ENCODE results near the gene HAT1.
"Not testable (repeated sequence)": the region's sequence is repeated elsewhere in the genome, so short reads cannot be mapped to it uniquely, and the experiment has no call there.

The HAT1 gene

DNA sequence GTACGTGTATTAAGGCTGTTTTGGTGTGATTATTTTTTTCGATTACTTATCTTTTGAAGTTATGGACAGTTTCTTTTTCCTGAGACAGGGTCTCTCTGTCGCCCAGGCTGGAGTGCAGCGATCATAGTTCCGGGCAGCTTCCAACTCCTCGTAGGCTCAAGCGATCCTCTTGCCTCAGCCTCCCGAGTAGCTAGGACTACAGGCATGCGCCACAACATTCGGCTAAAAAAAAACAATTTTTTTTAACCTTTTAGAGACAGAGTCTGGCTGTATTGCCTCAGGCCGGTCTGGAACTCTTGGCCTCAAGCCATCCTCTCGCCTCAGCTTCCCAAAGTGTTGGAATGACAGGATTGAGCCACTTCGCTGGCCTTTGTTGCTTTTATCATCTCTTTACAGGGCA, 945 bp downstream of the HAT1 start:
- no peak for DNase-seq

DNA sequence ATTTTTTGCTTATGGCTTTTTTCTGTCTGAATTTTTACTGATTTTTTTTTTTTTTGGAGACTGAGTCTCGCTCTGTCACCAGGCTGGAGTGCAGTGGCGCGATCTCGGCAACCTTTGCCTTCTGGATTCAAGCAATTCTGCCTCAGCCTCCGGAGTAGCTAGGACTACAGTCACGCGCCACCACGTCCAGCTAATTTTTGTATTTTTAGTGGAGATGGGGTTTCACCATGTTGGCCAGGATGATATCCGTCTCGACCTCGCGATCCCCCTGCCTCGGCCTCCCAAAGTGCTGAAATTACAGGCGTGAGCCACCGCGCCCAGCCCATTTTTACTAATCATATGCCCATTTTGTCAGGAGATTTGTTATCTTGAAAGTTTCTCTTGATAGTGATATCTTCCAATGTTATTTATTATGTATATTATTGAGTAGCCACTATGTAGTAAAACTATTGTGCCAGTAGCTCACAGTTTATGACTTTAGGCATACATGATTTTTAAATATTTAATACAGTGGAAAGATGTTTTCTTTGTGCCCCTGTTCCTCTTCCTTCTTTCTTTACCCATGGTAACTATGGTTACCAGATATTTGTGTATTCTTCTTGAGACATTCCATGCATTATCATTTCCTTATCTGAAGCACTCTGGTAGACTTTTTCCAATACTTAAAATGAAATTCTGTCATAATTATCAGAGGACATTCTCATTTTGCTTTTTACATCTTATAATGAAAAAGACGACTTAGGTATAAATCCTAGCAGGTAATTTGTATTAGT, 2.1 kb downstream of the HAT1 start:
- no peak for DNase-seq

DNA sequence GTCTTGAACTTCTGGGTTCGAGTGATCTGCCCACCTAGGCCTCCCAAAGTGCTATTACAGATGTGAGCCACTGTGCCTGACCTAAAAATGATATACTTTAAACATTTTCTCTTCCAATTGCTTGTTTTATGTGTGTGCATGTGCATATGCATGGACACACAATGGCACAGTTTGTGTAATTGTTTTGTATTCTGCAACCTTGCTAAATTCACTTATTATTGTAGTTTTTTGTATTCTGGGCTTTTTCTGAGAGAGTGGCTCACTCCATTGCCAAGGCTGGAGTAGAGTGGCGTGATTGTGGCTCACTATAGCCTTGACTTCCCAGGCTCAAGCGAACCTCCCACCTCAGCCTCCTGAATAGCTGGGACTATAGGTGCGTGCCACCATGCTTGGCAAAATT, 8.1 kb downstream of the HAT1 start:
- no peak for DNase-seq

DNA sequence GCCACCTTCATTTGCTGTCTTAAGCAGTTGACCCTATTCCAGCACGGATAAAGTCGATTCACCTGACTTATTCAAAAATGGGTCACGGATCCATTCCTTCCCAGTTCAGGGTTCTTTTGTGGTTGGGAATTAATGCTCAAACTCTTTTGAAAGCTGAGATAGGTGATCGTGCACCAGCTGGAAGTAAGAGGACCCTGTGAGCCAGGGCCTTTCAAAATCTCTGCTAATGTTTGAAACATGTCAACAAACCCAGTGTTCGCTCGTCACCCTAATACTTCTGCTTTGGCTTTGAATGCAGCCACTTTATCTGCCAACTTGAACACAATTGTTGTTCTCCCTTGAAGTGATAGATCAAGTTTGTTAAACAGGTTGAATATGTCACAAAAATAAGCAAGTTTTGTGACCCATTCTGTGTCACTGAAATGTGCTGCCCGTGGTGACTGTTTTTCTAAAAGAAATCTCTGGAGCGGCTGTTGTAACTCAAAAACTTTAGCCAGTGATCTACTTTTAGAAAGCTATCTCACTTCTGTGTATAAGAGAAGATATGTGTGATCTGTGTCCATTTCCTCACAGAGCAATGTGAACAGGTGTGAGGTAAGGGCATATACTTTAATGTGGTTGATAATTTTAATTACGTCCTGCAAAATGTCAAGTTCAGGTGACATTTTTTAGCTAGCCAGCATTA, 16.9 kb downstream of the HAT1 start:
- no peak for DNase-seq

DNA sequence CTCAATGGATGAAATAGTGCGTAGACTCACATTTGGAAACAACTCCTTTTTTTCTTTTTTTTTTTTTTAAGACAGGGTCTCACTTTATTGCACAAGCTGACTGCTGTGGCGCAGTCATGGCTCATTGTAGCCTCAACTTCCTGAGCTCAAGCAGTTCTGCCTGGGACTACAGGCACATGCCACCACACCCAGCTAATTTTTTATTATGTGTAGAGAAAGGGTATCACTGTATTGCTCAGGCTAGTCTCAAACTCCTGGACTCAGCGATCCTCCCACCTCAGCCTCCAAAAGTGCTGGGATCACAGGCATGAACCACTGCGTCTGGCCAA, 17.4 kb downstream of the HAT1 start:
- DNase-seq = no peak

DNA sequence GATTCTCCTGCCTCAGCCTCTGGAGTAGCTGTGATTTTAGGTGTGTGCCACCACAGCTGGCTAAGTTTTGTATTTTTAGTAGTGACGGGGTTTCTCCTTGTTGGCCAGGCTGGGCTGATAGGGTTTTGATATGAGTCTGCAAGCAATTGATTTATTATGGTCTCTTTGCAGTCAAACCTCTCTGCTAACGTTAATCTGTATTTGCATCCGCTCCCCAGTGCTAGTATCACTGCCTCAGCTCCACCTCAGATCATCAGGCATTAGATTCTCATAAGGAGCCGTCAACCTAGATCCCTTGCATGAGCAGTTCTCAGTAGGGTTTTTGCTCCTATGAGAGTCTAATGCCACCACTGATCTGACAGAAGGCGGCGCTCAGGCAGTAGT, 19.0 kb downstream of the HAT1 start:
- no peak for DNase-seq

DNA sequence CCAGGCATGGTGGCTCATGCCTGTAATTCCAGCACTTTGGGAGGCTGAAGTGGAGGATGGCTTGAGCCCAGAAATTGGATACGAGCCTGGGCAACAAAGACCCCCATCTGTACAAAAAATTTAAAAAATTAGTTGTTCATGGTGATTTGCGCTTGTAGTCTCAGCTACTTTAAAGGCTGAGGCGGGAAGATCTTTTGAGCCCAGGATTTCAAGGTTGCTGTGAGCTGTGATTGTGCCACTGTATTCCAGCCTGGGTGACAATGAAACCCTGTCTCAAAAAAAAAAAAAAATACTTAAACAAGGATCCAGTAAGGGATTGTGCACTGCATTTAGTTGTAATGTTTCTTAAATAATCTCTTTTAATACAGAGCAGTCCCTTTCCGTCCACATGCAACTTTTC, 21.6 kb downstream of the HAT1 start:
- no peak for DNase-seq

DNA sequence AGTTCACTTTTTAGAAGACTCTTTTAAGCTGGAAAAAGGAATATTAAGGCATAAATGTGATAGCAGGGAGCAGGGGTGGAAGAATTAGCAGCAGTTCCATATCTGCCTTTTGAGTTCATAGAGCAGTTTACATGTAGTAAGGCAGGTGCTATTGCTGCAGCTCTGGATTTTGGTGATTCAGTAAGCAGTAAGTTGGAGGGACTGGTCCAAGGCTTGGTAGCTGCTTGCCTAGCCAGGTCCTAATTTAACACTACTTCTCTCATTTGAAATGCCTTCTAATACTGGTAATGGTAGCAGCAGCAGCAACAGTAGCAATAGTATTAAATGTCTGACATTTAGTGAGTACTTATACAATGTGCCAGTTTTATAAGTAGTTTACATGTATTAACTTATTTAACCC, 30.0 kb downstream of the HAT1 start:
- DNase-seq = no peak

DNA sequence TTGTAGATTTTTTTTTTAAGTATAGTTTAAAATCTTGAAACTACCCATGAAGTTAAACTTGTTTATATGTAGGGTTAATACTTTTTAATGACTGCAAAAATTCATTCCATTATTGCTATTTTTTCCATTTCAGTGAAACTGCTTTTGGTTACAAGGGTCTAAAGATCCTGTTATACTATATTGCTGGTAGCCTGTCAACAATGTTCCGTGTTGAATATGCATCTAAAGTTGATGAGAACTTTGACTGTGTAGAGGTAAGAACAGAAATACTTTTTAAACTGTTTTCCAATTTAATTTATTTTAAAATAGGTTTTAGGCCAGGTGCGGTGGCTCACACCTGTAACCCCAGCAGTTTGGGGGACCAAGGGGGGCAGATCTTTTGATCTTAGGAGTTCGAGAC, 30.5 kb downstream of the HAT1 start:
- DNase-seq = no peak

DNA sequence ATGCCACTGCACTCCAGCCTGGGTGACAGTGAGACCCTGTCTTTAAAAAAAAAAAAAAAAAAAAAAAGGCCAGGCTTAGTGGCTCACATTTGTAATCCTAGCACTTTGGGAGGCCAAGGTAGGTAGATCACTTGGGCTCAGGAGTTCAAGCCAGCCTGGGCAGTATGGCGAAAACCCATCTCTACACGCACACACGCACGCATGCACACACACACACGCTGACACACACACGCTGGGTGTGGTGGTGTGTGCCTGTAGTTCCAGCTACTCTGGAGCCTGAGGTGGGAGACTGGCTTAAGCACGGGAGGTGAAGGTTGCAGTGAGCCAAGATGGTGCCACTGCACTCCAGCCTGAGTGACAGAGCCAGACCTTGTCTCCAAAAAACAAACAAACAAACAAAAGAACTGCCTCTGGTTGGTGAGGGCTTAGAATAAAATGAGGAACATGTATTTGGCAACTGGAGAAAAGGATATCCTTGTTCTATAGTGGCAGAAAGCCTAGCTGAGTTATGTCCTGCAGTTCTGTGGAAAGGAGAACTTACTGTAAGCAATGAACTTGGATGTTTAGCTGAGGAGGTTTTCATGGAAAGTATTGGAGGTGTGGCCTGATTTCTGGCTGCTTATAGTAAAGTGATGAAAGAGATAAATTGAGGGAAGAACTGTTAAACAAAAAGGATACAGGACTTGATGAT, 34.0 kb downstream of the HAT1 start:
- DNase-seq = no peak

DNA sequence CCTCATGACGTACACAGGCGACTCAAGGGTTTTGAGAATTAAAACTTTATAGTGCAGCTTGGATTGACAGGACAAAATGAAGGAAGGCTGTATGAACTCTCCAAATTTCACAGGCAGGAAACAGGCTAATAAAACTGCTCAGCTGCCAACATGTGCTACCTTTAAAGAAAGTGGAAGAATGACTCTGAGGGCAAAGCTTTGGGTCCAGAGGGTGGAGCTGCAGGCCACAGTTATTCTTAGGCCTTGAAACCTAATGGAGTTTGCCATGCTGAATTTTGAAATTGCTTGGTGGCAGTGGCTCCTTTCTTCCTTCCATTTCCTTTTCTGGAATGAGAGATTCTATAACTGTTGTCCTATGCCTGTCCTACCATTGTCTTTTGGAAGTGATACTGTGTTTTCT, 34.8 kb downstream of the HAT1 start:
- DNase-seq = no peak

DNA sequence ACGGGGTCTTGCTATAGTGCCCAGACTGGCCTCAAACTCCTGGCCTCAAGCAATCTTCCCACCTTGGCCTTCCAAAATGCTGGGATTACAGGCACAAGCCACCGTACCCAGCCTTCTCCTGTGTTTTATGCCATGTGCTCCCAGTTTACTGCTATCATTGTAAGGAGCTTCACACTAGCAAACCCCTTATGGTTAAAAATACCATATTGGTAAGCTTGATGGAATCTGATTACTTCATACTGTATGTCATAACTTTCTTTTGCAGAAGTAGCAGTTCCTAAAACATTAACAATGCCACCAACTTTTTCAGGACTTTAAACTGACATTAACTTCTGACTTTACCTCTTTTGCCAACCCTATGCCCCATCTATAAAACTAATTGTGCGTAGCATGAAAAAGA, 36.2 kb downstream of the HAT1 start:
- no peak for DNase-seq

DNA sequence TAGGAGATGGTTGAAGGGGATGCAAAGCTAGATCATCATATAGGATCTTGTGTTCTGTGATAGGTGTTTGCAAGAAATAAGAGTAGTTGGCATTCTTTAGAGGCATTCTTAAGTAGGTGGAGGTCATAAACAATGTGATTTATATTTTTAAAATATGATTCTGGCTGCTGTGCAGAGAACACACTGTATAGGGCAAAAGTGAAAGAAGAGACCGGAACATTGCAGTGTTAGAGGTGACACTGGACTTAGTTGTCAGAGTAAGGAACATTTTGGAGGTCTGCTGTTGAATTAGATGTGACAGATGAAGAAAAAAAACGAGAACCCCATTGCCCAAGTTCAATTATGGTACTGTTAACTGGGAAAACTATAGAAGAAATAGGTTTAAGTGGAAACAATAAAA, 37.7 kb downstream of the HAT1 start:
- no peak for DNase-seq

DNA sequence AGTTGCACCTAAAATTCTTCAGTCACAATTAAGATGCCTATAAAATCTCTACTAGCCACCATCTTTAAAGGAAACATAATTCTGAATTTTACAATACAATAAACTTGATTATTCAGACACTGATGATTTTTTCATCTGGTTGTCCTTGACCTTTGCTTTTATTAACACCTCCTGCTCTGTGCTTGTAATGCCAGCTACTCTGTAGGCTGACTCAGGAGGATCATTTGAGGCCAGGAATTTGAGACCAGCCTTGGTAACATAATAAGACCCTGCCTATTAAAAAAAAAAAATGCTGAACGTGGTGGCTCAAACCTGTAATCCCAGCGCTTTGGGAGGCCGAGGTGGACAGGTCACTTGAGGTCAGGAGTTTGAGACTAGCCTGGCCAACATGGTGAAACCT, 38.3 kb downstream of the HAT1 start:
- DNase-seq = no peak

DNA sequence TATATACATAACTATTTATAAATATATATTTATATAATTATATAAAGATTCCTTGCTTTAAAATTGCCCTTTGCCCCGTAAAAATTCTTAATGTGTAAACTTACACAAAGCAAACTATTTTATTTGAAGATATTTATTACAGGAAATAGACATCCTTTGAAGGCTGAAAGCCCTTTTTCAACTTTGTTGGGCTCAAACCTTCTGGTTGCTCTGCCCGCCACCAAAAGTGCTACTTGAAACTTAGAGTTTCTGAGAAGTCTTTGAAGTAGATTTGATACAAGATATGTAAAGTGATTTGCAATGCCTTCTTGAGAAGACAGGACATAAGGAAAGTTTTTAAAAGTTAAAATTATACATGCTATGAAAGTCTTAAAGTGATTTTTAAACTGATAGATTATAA, 40.9 kb downstream of the HAT1 start:
- DNase-seq = no peak

DNA sequence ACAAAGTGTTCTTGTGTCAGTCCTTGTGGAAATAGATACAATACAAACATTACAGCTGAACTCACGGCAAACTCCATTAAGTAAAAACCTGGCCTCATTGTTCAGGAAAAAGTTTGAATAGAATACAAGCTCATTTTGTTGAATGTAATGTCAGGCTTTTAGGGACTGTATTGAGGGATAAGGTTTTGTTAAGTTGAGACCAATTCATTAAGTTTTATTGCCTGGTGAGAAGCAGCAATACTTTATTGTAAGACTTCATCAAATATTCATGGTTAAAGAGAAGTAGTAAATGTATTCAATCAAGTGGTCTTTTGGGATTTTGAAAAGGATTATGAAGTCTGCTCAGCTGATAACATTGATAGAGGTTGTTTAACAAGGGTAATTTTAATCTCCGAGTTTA, 42.0 kb downstream of the HAT1 start:
- no peak for DNase-seq

DNA sequence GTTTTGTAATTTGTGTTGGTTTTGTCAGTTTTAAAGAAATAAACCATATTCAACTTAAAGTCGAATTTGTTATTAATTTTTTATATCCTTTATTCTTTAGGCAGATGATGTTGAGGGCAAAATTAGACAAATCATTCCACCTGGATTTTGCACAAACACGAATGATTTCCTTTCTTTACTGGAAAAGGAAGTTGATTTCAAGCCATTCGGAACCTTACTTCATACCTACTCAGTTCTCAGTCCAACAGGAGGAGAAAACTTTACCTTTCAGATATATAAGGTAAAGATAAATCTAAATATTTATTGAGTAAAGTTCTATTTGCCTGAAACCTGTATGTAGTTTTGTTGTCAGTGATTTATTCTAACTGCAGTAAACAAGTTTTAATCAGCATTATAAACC, 43.0 kb downstream of the HAT1 start:
- no peak for DNase-seq

DNA sequence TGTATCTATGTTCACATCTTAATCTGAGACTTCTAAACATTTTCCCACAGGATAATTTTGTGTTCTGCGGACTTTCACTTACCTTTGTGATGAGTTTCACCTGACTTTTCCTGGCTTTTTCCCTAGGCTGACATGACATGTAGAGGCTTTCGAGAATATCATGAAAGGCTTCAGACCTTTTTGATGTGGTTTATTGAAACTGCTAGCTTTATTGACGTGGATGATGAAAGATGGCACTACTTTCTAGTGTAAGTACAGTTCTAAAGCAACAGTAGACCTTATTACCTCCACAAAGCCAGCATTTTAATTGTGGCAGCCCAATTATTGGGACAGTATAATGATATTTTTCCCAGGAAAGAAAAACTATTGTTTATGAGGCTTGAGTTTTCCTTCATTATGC, 43.4 kb downstream of the HAT1 start:
- no peak for DNase-seq

DNA sequence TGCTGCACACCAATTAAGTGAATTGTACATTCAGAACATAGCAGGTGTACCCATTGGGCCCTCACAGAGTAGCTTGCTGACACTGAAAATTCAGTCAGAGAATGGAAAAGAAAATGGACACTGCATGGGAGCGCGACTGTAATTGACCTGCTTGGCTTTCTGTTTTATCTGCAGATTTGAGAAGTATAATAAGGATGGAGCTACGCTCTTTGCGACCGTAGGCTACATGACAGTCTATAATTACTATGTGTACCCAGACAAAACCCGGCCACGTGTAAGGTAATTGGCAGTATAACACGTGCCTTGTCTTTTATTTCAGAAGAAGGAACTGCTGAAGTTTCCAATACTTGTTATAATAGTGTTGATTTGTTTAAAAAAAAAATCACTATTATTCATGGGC, 44.0 kb downstream of the HAT1 start:
- no peak for DNase-seq

DNA sequence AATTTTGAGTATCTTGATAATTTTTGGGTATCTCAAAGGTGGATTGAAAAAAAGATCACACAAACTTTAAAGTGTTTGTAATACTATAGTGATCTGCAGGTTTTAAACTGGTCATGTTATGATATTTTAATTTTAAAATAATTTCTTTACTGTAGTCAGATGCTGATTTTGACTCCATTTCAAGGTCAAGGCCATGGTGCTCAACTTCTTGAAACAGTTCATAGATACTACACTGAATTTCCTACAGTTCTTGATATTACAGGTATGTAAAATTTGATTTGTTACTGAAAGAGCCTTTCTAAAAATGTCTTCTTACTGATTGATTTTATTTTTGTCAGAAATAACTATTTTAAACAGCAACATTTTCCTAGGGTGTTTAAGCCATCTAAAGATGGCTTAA, 44.4 kb downstream of the HAT1 start:
- no peak for DNase-seq

DNA sequence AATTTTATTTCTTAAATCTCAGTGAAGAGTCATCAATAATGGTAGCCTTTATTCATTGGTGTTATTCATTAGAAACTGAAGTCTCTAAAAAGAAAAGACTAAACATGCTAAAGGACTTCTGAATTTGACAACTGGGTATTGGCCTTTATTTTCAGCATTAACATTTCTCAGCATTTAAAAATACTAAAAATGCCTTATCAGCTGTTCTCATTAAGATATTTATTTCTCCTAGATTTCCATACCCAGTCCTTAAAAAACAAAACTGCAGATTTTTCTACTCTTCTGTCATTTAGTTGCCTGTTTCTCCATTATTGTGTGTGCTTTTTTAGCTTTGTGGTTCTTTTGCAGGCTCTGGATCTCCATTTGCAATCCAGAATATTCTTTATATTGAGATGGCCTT, 46.2 kb downstream of the HAT1 start:
- no peak for DNase-seq

DNA sequence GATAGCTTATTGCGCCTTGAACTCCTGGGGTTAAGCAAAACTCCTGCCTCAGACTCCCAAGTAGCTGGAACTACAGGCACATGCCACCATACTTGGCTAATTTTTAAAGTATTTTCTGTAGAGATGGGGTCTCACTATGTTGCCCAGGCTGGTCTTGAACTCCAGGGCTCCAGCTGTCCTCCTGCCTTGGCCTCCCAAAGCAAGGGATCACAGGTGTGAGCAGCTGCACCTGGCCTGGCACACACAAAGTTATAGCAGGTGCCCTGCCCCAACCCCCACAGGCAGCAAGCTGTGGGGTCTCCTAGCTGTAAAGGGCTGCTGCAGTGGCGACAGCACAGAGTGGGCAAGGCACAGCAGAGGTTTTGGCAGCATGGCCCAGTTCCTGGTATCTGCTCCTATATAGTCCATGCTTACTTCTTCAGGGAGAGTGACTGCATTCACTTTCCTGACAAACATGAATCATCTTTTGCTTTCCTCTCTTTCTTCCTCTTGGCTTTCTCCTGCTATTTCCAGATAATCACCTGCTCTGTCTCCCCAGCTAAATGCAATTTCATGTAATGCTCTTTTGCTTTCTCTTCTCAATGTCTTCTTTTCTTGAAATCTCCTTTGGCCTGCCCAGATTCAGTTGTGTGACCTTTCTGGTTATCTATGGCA, 50.2 kb downstream of the HAT1 start:
- no peak for DNase-seq

DNA sequence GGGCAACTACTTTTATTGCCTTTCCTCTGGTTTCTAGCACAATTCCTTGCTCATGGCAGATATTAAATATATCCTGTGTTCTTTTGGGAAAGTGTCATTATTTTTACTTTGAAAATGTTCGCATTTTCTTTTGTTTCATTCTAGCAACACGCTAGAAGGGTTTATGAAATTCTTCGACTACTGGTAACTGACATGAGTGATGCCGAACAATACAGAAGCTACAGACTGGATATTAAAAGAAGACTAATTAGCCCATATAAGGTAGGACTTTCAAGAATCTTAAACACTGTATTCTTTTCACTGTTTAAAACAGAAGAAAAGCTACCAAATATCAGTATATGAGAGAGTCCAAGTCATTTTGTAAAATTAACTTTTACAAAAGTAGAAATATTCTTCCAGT, 56.8 kb downstream of the HAT1 start:
- no peak for DNase-seq

DNA sequence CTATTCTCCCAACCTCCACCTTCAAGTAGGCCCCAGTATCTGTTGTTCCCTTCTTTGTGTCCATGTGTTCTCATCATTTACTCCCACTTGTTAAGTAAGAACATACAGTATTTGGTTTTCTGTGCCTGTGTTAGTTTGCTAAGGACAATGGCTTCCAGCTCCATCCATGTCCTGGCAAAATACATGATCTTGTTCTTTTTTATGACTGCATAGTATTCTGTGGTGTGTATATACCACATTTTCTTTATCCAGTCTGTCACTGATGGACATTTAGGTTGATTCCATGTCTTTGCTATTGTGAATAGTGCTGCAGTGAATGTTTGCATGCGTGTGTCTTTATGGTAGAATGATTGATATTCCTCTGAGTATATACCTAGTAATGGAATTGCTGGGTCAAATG, 61.7 kb downstream of the HAT1 start:
- not testable (repeated sequence) for DNase-seq
